Measurements from ENCODE around the gene GPD1.

GPD1 gene

DNA sequence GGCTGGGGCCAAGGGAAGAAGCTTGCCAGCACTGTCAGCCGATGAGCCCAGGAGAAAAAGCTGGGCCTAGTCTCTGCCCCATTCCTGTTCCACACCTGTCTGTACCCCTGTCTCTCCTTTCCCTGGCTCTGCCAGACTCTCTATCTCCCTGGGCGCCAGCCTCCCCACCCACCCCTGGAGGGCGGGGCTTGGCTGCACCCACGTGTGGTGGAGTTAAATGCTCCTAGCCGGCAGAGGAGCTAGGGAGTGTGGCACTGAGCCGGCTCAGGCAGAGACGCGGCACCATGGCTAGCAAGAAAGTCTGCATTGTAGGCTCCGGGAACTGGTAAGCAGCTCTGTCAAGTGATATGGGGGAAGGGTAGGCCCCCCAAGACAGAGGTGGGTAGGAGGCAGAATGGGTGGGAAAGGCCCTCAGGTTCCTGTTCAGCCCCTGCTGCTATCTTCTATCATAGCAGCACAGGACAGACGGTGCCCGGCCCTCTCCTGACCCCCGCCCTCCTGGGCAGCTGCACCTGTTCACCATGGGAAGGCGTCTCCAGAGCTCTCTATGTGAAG is at the start of gene GPD1:
GPD1 (plus strand) TSS at position 242 of the 555 bp plus-strand sequence; CDS start at position 285, 43 bp downstream.
- no peak for DNase-seq (ENCODE audit: low read depth)

DNA sequence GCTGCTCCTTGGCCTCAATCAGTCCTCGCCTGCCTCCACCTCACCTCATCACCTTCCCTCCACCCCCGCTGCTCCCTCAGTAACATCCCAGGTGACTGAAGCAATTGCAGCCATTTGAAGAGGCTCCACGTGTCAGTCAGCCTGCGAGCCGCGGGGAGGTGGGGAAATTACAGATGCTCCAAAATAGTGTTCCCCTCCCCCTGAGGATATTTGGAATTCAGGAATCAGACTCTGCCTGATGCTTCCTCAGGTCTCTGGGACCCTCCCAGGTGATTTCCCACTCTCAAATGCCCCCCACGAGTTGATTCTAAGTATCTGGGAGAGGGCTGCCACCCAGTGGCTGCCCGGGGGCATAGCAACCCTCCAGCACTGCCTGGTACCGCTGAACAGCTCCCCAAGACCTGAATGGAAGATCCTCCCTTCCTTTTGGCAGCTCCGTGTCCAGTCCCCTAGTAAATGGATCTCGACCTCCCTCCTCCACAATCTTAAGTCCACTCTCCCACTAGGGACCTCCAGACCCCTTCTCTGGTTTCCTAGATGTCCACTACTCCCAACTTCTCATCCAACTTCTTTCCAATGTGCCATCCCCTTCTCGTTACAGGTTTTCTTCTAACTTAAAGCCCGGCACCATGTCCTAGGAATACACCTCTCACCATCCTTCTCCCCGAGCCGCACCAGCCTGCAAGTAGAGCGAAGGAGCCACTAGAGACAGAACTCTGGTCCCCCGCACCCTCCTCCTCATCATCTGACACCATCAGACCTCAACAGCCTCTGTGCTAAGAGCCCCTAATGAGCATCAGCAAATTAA is 47.8 kb upstream of the GPD1 start:
- DNase-seq (ENCODE audit: low read depth) = peak; percentile 34

GRCh38 chr12:50056639-50056976 is 47.2 kb upstream of the GPD1 start:
- DNase-seq (ENCODE audit: low read depth) = no peak

GRCh38 chr12:50057000-50057841 is 46.6 kb upstream of the GPD1 start, which contains the start of gene ASIC1:
Gene ASIC1 (plus strand): TSS chr12:50057596. CDS start chr12:50058767, 1,171 bp downstream.
- DNase-seq (ENCODE audit: low read depth) = peak; percentile 27

DNA sequence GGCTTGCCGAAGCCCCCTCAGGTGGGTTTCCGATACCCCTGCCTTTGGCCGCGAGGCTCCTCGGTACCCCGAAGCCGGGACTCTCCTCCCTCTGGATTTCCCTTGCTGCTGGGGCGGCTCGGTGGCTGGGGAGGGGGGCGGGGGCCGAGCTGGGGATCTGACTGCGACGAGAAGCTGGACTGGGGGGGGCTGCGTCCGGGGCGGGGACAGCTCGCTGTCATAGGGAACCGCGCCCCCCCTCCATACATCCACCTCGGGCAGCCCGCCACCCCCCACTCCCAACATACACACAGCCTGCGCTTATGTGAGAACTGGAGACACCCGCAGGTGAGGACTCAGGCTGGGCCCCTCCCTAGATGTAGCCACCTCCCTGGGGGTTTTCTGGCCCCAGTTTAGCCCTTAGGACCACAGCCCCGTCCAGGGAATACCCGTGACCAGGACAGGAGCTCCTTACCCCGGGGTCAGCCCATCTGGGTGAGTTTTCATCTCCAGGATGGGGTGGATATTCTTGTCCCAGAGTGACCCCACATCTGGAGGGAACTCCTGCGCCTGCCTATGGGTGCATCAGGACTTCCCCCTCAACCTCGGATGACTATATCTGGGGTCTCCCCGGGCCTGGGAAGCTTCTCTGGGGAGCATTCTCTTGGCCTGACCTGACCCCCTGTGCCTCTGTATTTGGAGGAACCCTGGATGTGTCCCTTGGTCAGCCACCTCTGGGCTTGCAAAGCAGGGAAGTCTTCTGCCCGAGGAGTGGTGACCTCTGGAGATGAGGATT is 45.7 kb upstream of the GPD1 start:
- DNase-seq (ENCODE audit: low read depth) = no peak

GRCh38 chr12:50058743-50059312 is 45.0 kb upstream of the GPD1 start:
- DNase-seq (ENCODE audit: low read depth) = no peak

GRCh38 chr12:50059440-50060119 is 44.2 kb upstream of the GPD1 start:
- DNase-seq (ENCODE audit: low read depth) = no peak

- DNase-seq (ENCODE audit: low read depth) = no peak
Measured at GRCh38 chr12:50060120-50060468, 43.7 kb upstream of the GPD1 start.

DNA sequence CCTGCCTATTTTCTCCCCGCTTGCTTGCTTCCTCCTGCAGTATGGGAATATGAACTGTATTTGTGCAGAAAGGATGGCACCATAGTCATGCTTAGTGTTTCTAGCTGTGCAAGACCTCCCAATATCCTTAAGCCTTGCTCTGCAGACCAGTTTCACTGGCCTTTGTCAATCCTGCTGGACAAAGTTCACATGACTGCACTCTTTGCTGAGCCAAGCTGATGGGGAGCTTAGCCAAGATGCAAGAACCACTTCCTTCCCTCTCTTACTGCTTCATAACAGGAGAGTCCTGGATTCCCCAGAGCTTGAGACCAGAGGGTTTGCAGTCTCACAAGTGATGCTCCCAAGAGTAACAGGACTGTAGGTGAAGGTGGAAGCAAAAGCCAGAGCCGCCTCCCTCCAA is 42.6 kb upstream of the GPD1 start:
- no peak for DNase-seq (ENCODE audit: low read depth)

DNA sequence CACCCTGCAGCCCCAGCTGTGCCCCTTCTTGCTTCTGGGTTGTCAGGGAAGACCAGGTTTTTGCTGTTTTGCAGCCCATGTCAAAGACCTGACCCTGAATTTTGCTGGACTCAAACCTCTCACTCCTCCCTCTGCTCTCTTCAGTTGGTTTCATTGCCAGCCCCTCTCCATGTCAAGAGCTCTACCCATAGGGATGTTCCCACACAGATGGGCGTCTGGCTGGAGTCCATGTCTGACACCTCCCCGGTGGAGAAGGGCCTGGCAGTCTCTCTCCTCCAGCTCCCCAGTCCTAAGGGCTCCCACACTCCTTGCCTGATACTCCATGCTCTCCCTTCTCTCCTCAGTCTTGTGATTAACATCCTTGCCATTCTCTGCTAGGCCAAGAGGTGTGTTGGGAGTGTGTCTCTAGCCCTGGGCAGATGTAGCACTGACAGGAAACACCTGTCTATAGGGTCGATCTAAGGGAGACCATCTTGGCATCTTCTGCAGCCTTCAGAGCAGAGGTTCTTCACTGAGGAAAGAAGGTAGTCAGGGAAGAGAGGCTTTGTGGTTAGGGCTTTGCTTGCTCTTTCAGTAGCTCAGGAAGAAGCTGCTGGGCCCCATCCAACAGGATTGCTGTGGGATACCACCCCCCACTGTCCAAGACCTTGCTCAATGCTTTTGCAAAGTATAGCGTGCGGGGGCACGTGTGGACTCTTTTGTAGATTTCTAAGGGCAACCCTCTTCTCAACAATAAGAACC is 41.7 kb upstream of the GPD1 start:
- DNase-seq (ENCODE audit: low read depth) = no peak

GRCh38 chr12:50062728-50063460 is 40.9 kb upstream of the GPD1 start:
- no peak for DNase-seq (ENCODE audit: low read depth)

DNA sequence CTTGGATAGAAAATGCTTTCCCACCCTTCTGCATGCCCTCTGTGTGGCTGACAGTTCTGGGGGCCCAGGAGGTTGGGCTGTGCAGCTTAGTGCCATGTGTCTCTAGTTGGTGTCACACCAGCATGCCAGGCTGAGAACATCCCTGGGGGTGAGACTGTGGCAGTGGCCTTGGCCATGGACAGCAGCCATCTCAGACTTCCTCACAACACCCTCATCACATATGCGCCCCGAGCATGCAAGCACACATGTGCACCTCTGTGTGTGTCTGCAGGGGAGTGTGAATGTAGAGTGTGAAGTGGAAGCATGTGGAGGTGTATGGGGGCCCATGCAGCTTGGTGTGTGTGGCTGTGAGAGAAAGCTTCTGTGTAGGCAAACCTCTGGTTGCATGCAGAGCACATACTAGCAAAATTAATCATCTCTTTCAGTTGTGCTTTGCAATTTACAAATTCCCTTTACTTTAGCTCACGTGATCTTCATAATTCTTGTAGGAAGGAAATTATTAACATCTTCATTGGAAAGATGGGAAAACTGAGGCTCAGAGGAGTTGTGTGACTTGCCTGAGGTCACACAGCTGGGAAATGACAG is 38.0 kb upstream of the GPD1 start:
- DNase-seq (ENCODE audit: low read depth) = no peak

DNA sequence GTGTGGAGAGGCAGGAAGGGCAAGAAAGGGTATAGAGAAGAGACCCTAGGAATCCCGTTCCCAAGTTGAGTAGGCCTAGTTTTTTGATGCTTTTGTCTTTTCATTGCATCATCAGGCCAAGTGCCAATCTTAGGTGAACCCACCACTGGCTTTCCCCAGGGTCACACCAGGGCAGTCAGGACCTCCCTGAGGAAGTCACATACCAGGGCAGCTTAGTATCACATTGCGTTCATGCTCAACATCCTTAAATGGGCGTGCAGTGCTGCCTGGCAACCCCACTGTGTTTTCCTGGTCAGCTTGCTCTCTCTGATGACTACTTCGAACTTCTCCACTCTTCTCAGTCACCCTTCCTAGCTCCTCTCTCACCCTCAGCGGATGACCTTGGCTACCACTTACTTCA is 37.4 kb upstream of the GPD1 start:
- no peak for DNase-seq (ENCODE audit: low read depth)

- DNase-seq (ENCODE audit: low read depth) = no peak
Measured at GRCh38 chr12:50069069-50069468, 34.7 kb upstream of the GPD1 start.

DNA sequence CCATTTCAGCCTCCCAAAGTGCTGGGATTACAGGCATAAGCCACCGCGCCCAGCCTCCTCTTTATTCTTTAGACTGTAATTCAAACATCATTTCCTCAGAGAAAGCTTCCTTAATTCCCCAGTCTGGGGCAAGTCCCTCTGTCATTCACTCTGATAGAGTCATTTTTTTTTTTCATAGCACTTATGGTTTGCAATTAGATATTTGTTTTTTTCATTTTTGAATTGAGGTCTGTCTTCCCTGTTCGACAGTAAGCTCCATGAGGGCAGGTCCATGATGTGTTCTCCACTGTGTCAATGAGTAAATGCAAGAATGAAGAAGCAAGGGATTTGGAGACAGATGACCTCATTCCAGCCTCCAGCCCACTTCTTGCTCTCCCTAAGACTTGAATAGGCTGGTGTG is 34.3 kb upstream of the GPD1 start:
- DNase-seq (ENCODE audit: low read depth) = no peak

DNA sequence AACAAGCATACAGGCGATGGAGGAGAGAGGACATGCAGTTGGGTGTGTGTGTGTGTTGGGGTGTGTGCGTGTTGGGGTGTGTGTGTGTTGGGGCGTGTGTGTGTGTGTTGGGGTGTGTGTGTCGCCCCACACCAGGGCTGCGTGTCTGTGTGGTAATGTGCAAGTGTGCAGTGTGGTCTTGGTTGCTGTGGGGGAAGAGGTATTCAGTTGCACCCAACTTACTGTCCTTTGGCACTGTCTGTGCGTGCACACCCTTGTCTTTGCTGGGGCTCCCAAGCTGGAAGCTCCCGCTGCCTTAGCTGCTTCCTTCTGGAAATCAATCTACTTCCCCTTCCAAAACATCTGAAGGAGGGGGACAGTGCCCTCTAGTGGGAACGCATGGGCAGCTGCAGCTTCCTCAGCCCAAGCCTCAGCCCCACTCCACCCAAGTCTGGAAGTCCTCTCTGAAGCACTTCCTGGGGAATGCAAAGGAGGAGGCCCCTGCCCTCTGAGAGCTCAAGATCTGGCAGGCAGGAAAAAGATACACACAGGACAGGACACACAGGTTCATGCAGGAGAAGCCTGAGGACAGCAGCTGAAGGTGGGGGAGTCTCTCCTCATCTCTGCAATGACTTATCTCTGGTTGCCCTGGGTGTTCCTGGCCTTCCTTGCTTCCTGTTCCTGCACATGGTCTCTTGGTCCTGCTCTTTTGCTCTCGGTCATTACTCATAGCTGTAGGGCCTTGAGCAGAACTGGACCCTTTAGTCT is 33.3 kb upstream of the GPD1 start:
- peak; percentile 37 for DNase-seq (ENCODE audit: low read depth)

GRCh38 chr12:50072198-50072907 is 31.5 kb upstream of the GPD1 start:
- no peak for DNase-seq (ENCODE audit: low read depth)

- DNase-seq (ENCODE audit: low read depth) = no peak
Measured at GRCh38 chr12:50073206-50073605, 30.6 kb upstream of the GPD1 start.
